HCT116 (cell line): Measurements from ENCODE around the gene RMDN2. TPM values are rescaled to one million over a fixed set of nuclear protein-coding genes. Genes with fewer than 3 reads are reported as not detected.

Source experiments
- ATAC-seq: fragments of 200-7000 bp; cut with Tn5 transposase; 2 replicates; pipeline ENCODE4 v1.9.1; 2020; ENCODE audit warnings: mild to moderate bottlenecking, moderate library complexity
- BruUV-seq: library from RNA; stranded (reverse); fragments of 400-500 nt; replicated peaks from 2 replicates; lab custom pipeline; 2021; lab: Mats Ljungman, UMichigan
- CTCF ChIA-PET: fragments of 300-600 bp; sonication (Branson Sonifier 250); formaldehyde crosslinking; loops from one replicate; lab custom pipeline; 2021; ENCODE audit warnings: antibody characterized with exemption; lab: Charles Lee
- POLR2A ChIA-PET: fragments of 300-600, 350-600 bp; sonication (Branson Sonifier 250); formaldehyde crosslinking; loops from one replicate; lab custom pipeline; 2021; ENCODE audit warnings: antibody characterized with exemption; lab: Charles Lee
- RAD21 ChIA-PET, 2 experiments: fragments of 300-600 bp; sonication (Branson Sonifier 250); formaldehyde crosslinking; loops; one replicate each; lab custom pipeline; 2023; ENCODE audit warnings: low total read pairs in 2 of 2; ENCODE audit not compliant: uncharacterized antibody in 2 of 2, unreplicated experiment in 2 of 2, low non-redundant PET in 1 of 2; lab: Charles Lee
- DNase-seq: peaks from one replicate; pipeline ENCODE4 v3.0.0-alpha.2; 2010; ENCODE audit warnings: low read depth, low spot score
- H2AFZ ChIP-seq: fragments of 200-600 bp; shearing (Covaris generic), sonication (generic); 2 replicates; pipeline ENCODE4 v1.6.1; 2017; ENCODE audit warnings: low read depth, mixed run types, mixed read lengths, antibody characterized with exemption, low read length; ENCODE audit not compliant: poor library complexity, severe bottlenecking
- H3K27ac ChIP-seq: 2 replicates; pipeline ENCODE4 v1.5.1; 2012; ENCODE audit warnings: low read depth, low read length
- H3K27me3 ChIP-seq: fragments of 200-600 bp; sonication (generic); 2 replicates; pipeline ENCODE4 v1.6.1; 2016; ENCODE audit warnings: mixed run types, low read length, mixed read lengths; ENCODE audit not compliant: insufficient read depth
- H3K36me3 ChIP-seq, 2 experiments: fragments of 200-500 bp in 1 of 2; fragments of 200-600 bp in 1 of 2; sonication (Bioruptor generic) in 1 of 2; sonication (generic) in 1 of 2; 2 replicates each; pipeline versions ENCODE4 v1.5.1 to v1.6.1; 2014 to 2016; ENCODE audit warnings: low read length in 2 of 2, inconsistent platforms in 1 of 2, mixed read lengths in 1 of 2, mixed run types in 1 of 2; ENCODE audit not compliant: insufficient read depth in 2 of 2, control insufficient read depth in 1 of 2
- H3K4me1 ChIP-seq, 2 experiments: fragments of 200-600 bp in 1 of 2; sonication (generic) in 1 of 2; 2 replicates each; pipeline versions ENCODE4 v1.5.1 to v1.6.1; 2012 to 2017; ENCODE audit warnings: low read length in 2 of 2, inconsistent platforms in 1 of 2, mild to moderate bottlenecking in 1 of 2, mixed read lengths in 1 of 2, mixed run types in 1 of 2, moderate library complexity in 1 of 2; ENCODE audit not compliant: insufficient read depth in 2 of 2, control insufficient read depth in 1 of 2
- H3K4me2 ChIP-seq: fragments of 200-600 bp; sonication (generic); 2 replicates; pipeline ENCODE4 v1.6.1; 2017; ENCODE audit warnings: mixed run types, low read length, mixed read lengths
- H3K4me3 ChIP-seq, 2 experiments: fragments of 200-600 bp in 1 of 2; sonication (generic) in 1 of 2; replicated peaks in 1 of 2; 2 replicates each; pipeline ENCODE4 v1.5.1; 2011 to 2016; ENCODE audit warnings: low read length in 2 of 2, control low read depth in 1 of 2, low read depth in 1 of 2, mild to moderate bottlenecking in 1 of 2, mixed read lengths in 1 of 2, mixed run types in 1 of 2
- H3K79me2 ChIP-seq: fragments of 200-600 bp; sonication (generic); 2 replicates; pipeline ENCODE4 v1.6.1; 2017; ENCODE audit warnings: mild to moderate bottlenecking, mixed run types, low read length, moderate library complexity, mixed read lengths; ENCODE audit not compliant: insufficient read depth
- H3K9ac ChIP-seq: fragments of 200-600 bp; sonication (generic); 2 replicates; pipeline ENCODE4 v1.6.1; 2016; ENCODE audit warnings: low read length, mixed read lengths
- H3K9me2 ChIP-seq: fragments of 200-600 bp; sonication (generic), shearing (Covaris generic); 2 replicates; pipeline ENCODE4 v1.6.1; 2017; ENCODE audit warnings: mixed run types, mild to moderate bottlenecking, moderate library complexity; ENCODE audit not compliant: insufficient read depth
- H3K9me3 ChIP-seq, 2 experiments: fragments of 200-500 bp in 1 of 2; fragments of 200-600 bp in 1 of 2; sonication (Bioruptor generic) in 1 of 2; sonication (generic) in 1 of 2; 2 replicates each; pipeline ENCODE4 v1.6.1; 2014 to 2017; ENCODE audit warnings: low read length in 2 of 2, mixed read lengths in 2 of 2, inconsistent platforms in 1 of 2, low read depth in 1 of 2, mild to moderate bottlenecking in 1 of 2, mixed run types in 1 of 2, moderate library complexity in 1 of 2; ENCODE audit not compliant: control insufficient read depth in 1 of 2, insufficient read depth in 1 of 2
- H4K20me1 ChIP-seq: fragments of 200-600 bp; sonication (generic), shearing (Covaris generic); 2 replicates; pipeline ENCODE4 v1.6.1; 2017; ENCODE audit warnings: mixed run types, mild to moderate bottlenecking, moderate library complexity; ENCODE audit not compliant: insufficient read depth
- CBX3 ChIP-seq: IDR thresholded peaks from 2 replicates; pipeline ENCODE4 v1.6.1; 2012; ENCODE audit warnings: low read depth
- EZH2 ChIP-seq: fragments of 200-600 bp; sonication (generic); IDR thresholded peaks from 2 replicates; pipeline ENCODE4 v1.6.1; 2017; ENCODE audit warnings: antibody characterized with exemption, mixed run types
- EZH2phosphoT487 ChIP-seq: fragments of 200-600 bp; IDR thresholded peaks from 2 replicates; pipeline ENCODE4 v1.6.1; 2018; ENCODE audit warnings: antibody characterized with exemption, borderline replicate concordance
- POLR2A ChIP-seq: IDR thresholded peaks from 2 replicates; pipeline ENCODE4 v1.7.0; 2011; ENCODE audit warnings: borderline replicate concordance; ENCODE audit not compliant: insufficient read depth, insufficient read length; ENCODE audit errors: extremely low read depth
- POLR2AphosphoS5 ChIP-seq: IDR thresholded peaks from 2 replicates; pipeline ENCODE4 v1.6.1; 2011; ENCODE audit warnings: mild to moderate bottlenecking, low read depth, low read length, moderate library complexity
- RAD21 ChIP-seq: IDR thresholded peaks from 2 replicates; pipeline ENCODE4 v1.6.1; 2012; ENCODE audit warnings: low read depth, mild to moderate bottlenecking
- REST ChIP-seq: IDR thresholded peaks from 2 replicates; pipeline ENCODE4 v1.6.1; 2012; ENCODE audit warnings: low read depth
- YY1 ChIP-seq: IDR thresholded peaks from 2 replicates; pipeline ENCODE4 v1.6.1; 2011; ENCODE audit warnings: low read length, low read depth, moderate library complexity, mild to moderate bottlenecking; ENCODE audit not compliant: insufficient replicate concordance; ENCODE audit errors: extremely low read depth
- ZBTB33 ChIP-seq: IDR thresholded peaks from 2 replicates; pipeline ENCODE4 v1.6.1; 2011; ENCODE audit warnings: mild to moderate bottlenecking, low read length, moderate library complexity; ENCODE audit not compliant: insufficient replicate concordance; ENCODE audit errors: extremely low read depth
- ZNF274 ChIP-seq: fragments of 200-500 bp; sonication (Bioruptor generic); IDR thresholded peaks from 2 replicates; pipeline ENCODE4 v1.6.1; 2014; ENCODE audit warnings: mild to moderate bottlenecking, low read depth, low read length, inconsistent platforms
- intact Hi-C: fragments of 100-400 bp; cut with micrococcal nuclease; formaldehyde crosslinking; loops from 2 replicates; pipeline ENCODE4 v1.10.0; 2022
- total RNA-seq: library from RNA; stranded (reverse); gene quantifications from one replicate; pipeline ENCODE4 v1.2.1, GENCODE V29; 2021; ENCODE audit not compliant: unreplicated experiment
- TF ChIP-seq, protein P1 (sequence below): IDR thresholded peaks from 2 replicates; pipeline ENCODE4 v1.6.1; 2012

Gene RMDN2
- total RNA-seq, 1 experiment from 2014 or later: 4.5 TPM

DNA sequence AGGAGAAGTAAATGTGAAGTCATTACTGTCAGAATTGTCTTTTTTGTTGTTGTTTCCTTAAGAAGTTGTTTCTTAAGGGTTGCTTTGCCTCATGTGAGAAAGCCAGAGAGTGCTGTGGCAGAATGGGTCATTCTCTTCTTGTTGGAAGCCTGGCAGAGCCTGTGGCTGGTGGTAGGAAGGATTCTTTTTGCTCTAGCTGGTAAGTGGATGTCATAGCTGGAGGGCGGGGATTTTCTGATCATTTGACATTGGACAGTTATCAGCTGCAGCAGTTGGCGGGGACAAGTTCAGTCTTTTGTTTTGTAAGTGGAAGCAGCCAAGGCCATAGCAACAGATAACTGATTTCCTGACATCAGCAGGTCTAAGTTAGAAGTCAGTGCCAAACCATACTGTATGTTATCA lies 5.5 kb upstream of the RMDN2 start:
- H3K27ac ChIP-seq: no peak overlapping the region
- H3K9me3 ChIP-seq: no peaks in the 10 kb centered on the region
- ChIA-PET RAD21 (no interaction called here), CTCF (no interaction called here), POLR2A (no interaction called here)
- no TSS peak for BruUV-seq
- no peaks in the 10 kb centered on the region for H4K20me1 ChIP-seq
- ATAC-seq: no peak
- H3K4me1 ChIP-seq: peaks cover 2 to 10% of the 10 kb centered on the region in 2 experiments; a peak in 2 of 4 replicates
- no peaks in the 10 kb centered on the region for H3K79me2 ChIP-seq
- no peak for DNase-seq
- intact Hi-C loops: no loop called here
- no peak overlapping the region for H3K4me3 ChIP-seq
- H3K9ac ChIP-seq: no peak overlapping the region
- H3K27me3 ChIP-seq: no peaks in the 10 kb centered on the region
- TF ChIP-seq YY1 (no peak), POLR2A (no peak), CBX3 (no peak), ZBTB33 (no peak), EZH2 (no peak), RAD21 (no peak), POLR2AphosphoS5 (no peak), ZNF274 (no peak), REST (no peak), EZH2phosphoT487 (no peak)
- TF ChIP-seq, protein P1, sequence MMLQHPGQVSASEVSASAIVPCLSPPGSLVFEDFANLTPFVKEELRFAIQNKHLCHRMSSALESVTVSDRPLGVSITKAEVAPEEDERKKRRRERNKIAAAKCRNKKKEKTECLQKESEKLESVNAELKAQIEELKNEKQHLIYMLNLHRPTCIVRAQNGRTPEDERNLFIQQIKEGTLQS: no peak
- H3K4me2 ChIP-seq: no peak overlapping the region
- H3K9me2 ChIP-seq: no peaks in the 10 kb centered on the region
- H3K36me3 ChIP-seq: no peaks in the 10 kb centered on the region
- no peak overlapping the region for H2AFZ ChIP-seq
